Measurements from ENCODE around the gene REXO4. TPM values are rescaled to one million over a fixed set of nuclear protein-coding genes. Genes with fewer than 3 reads are reported as not detected.

The REXO4 gene
- total and polyA plus RNA-seq, 7 donors = 13.2 to 25.9 (median 18.3) TPM

DNA sequence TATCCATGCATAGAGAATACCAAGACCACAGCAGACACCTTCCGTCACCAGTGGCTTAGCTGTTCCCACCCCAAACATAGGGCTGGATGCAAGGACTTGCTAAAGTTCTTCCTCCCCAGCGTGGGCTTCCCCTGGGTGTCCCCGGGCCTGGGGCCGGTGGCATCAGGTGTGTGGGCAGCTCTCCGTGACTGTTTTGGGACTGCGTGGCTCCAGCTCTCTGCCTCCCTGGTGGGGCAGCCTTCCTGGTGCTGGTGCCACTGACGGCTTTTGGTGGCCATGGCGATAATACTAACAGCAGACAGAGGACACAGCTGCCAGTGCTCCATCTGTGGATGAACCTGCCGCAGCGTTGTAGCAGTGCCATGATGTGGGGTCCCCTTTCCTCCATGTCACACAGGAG lies 46.8 kb upstream of the REXO4 start:
- WGBS, 2 donors = 93 to 95% methylated on average over 10 of the region's 10 CpGs
- no peak for TF ChIP-seq POLR2A (IDR thresholded peaks at IDR 0.05)
- no peak for TF ChIP-seq EP300 (IDR thresholded peaks at IDR 0.05)
- TF ChIP-seq, protein P1, sequence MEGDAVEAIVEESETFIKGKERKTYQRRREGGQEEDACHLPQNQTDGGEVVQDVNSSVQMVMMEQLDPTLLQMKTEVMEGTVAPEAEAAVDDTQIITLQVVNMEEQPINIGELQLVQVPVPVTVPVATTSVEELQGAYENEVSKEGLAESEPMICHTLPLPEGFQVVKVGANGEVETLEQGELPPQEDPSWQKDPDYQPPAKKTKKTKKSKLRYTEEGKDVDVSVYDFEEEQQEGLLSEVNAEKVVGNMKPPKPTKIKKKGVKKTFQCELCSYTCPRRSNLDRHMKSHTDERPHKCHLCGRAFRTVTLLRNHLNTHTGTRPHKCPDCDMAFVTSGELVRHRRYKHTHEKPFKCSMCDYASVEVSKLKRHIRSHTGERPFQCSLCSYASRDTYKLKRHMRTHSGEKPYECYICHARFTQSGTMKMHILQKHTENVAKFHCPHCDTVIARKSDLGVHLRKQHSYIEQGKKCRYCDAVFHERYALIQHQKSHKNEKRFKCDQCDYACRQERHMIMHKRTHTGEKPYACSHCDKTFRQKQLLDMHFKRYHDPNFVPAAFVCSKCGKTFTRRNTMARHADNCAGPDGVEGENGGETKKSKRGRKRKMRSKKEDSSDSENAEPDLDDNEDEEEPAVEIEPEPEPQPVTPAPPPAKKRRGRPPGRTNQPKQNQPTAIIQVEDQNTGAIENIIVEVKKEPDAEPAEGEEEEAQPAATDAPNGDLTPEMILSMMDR (IDR thresholded peaks at IDR 0.05) = no peak
- TF ChIP-seq POLR2AphosphoS5 (IDR thresholded peaks at IDR 0.05) = no peak
- no peak for DNase-seq
- Histone ChIP-seq H3K9me3 (no peaks in the 10 kb centered on the region), H3K27me3 (no peaks in the 10 kb centered on the region), H3K4me1 (peaks cover 0 to 12% (median 10%) of the 10 kb centered on the region in 4 donors), H3K4me3 (no peak overlapping the region), H3K27ac (no peak overlapping the region), H3K36me3 (peaks cover 0 to 26% (median 0%) of the 10 kb centered on the region in 4 donors)
- intact Hi-C loops (cut with DNase I) = loop anchor here (5.0 kb wide), 1 partner anchor 117 kb away; the partner anchor contains the start of genes MED22 and RPL7A

DNA sequence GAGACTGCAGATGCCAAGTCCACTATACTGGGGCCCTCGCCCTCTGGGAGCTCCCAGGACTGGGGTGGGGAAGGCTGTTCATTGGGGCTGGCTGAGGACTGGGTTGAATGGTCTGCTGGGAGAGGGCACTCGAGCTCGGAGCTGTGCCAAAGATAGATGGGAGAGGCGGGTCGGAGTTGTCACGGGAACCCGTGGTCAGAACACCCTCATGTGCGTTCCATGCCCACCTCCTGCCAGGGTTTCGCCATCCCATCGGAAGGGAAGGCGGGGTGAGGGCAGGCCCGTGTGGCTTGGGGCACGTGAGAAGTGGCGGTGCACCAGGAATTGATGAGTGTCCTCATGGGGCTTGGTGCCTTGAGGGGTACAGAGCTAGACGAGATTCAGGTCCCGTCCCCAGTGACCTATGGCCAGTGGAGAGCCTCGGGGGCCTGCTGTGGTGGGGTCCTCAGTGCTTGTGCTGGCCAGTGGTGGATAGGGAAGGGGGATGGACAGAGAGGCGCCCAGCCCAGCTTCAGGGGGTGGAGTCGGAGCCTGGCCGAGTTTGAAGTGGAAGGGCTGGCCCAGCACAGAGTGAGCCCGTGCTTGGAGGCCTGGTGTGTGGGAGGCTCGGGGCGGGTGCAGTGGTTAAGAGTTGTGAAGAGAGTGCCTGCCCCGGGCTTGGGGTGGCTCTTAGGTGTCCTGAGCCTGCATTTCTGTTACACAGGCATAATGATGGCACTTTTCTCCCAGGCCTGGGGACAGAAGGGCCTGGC lies 46.2 kb upstream of the REXO4 start:
- no peak for DNase-seq
- Histone ChIP-seq H3K27me3 (no peaks in the 10 kb centered on the region), H3K4me1 (peaks cover 0 to 16% (median 13%) of the 10 kb centered on the region in 4 donors), H3K36me3 (peaks cover 0 to 24% (median 0%) of the 10 kb centered on the region in 4 donors), H3K4me3 (no peak overlapping the region), H3K27ac (no peak overlapping the region), H3K9me3 (no peaks in the 10 kb centered on the region)
- TF ChIP-seq POLR2A (IDR thresholded peaks at IDR 0.05) (no peak), POLR2AphosphoS5 (IDR thresholded peaks at IDR 0.05) (no peak), EP300 (IDR thresholded peaks at IDR 0.05) (no peak)
- TF ChIP-seq, protein P1 (IDR thresholded peaks at IDR 0.05) = no peak
- 90 to 91% methylated on average over 24 of the region's 24 CpGs for WGBS, 2 donors
- intact Hi-C loops (cut with DNase I) = loop anchor here (5.0 kb wide), 1 partner anchor 117 kb away; the partner anchor contains the start of genes MED22 and RPL7A

DNA sequence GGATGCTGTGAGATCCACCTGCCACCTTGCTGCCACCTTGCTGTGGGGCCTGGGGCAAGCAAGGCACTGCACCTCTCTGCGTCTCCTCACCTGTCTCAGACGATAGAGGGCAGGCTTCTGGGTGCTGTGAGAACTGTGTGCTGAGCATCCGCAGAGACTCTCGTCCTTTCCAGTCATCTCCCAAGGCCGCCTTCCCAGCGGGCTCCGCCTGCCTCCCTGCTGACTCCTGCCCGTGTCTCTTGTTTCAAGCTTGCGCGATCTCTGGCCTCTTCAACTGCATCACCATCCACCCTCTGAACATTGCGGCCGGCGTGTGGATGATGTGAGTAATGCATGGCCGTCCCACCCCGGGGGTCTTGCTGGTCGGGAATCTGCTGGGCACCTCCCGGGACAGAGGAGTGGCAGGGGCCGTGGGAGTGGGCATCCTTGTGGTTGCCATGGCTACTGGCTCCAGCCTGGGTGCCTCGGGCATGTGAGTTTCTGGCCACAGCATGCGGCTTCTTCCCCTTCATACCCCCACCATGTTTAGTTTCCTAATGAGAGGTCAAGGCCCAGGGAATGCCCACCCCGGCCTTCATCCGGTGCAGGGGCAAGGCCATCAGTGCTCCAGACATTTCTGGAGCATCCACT lies 45.5 kb upstream of the REXO4 start:
- Histone ChIP-seq H3K36me3 (peaks cover 0 to 18% (median 0%) of the 10 kb centered on the region in 4 donors), H3K4me3 (no peak overlapping the region), H3K9me3 (no peaks in the 10 kb centered on the region), H3K27ac (no peak overlapping the region), H3K4me1 (peaks cover 0 to 21% (median 18%) of the 10 kb centered on the region in 4 donors), H3K27me3 (no peaks in the 10 kb centered on the region)
- TF ChIP-seq POLR2AphosphoS5 (IDR thresholded peaks at IDR 0.05) (no peak), POLR2A (IDR thresholded peaks at IDR 0.05) (no peak), EP300 (IDR thresholded peaks at IDR 0.05) (no peak)
- TF ChIP-seq, protein P1 (IDR thresholded peaks at IDR 0.05) = no peak
- 88 to 91% methylated on average over 22 of the region's 22 CpGs for WGBS, 2 donors
- DNase-seq = no peak
- intact Hi-C loops (cut with DNase I) = loop anchor here (5.0 kb wide), 1 partner anchor 116 kb away; the partner anchor contains the start of genes MED22 and RPL7A

DNA sequence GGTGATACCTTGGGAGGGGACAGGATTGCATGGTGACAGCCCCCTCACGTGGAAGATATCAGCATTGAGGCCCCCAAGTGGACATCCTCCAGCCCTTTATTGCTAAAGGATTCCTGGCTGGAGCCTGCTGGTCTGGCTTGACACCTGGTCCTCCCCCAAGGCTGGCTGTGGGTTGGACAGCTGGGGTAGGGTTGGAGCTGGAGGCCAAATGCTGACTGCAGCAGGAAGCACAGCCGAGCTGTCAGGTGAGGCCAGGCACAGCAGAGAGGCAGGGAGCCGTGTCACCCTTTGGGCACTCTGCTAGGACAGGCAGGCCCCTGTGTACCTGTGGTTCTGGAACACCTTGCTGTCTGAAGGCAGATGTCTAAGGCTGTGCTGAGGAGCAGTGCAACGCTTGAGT lies 44.2 kb upstream of the REXO4 start:
- Histone ChIP-seq H3K9me3 (no peaks in the 10 kb centered on the region), H3K36me3 (peaks cover 0 to 18% (median 0%) of the 10 kb centered on the region in 4 donors), H3K4me3 (no peak overlapping the region), H3K27ac (no peak overlapping the region), H3K27me3 (no peaks in the 10 kb centered on the region), H3K4me1 (peaks cover 0 to 21% (median 18%) of the 10 kb centered on the region in 4 donors)
- intact Hi-C loops (cut with DNase I) = loop anchor here (2.0 to 5.0 kb wide), 2 partner anchors 17 to 115 kb away; partner anchors contain the start of genes MED22, RPL7A and SLC2A6
- 63 to 78% methylated on average over 4 of the region's 4 CpGs for WGBS, 2 donors
- TF ChIP-seq POLR2A (IDR thresholded peaks at IDR 0.05) (no peak), POLR2AphosphoS5 (IDR thresholded peaks at IDR 0.05) (no peak)
- TF ChIP-seq, protein P1 (IDR thresholded peaks at IDR 0.05) = no peak
- no peak for DNase-seq

All from sigmoid colon (tissue), 7 donors.